Calu3 (cell line): ENCODE data around the gene ADGRA1. TPM values are rescaled to one million over a fixed set of nuclear protein-coding genes. Genes with fewer than 3 reads are reported as not detected.

Experiments
- BruUV-seq: library from RNA; stranded (reverse); fragments of 400-500 nt; replicated peaks from 2 replicates; lab custom pipeline; 2021; lab: Mats Ljungman, UMichigan
- CTCF ChIA-PET: fragments of 300-600 bp; sonication (Branson Sonifier 250); formaldehyde crosslinking; loops from one replicate; lab custom pipeline; 2022; ENCODE audit warnings: antibody characterized with exemption; lab: Charles Lee
- DNase-seq: peaks from one replicate; pipeline ENCODE4 v3.0.0; 2022
- H3K27ac Mint-ChIP-seq: one replicate; pipeline ENCODE4 v1.8.0; 2022; ENCODE audit warnings: mixed read lengths; ENCODE audit not compliant: unreplicated experiment
- H3K27me3 Mint-ChIP-seq: one replicate; pipeline ENCODE4 v1.8.0; 2022; ENCODE audit warnings: mixed read lengths; ENCODE audit not compliant: unreplicated experiment
- H3K36me3 Mint-ChIP-seq: one replicate; pipeline ENCODE4 v1.8.0; 2022; ENCODE audit warnings: mild to moderate bottlenecking, moderate library complexity, mixed read lengths; ENCODE audit not compliant: insufficient read depth, unreplicated experiment
- H3K4me1 Mint-ChIP-seq: one replicate; pipeline ENCODE4 v1.8.0; 2022; ENCODE audit warnings: mild to moderate bottlenecking, low read depth, mixed read lengths; ENCODE audit not compliant: unreplicated experiment
- H3K4me3 Mint-ChIP-seq: one replicate; pipeline ENCODE4 v1.8.0; 2022; ENCODE audit warnings: mild to moderate bottlenecking, low read depth, moderate library complexity, mixed read lengths; ENCODE audit not compliant: unreplicated experiment
- H3K9me3 Mint-ChIP-seq: one replicate; pipeline ENCODE4 v1.8.0; 2022; ENCODE audit warnings: low read depth, mixed read lengths; ENCODE audit not compliant: unreplicated experiment
- CTCF ChIP-seq: fragments of 200-600 bp; IDR thresholded peaks from one replicate; pipeline ENCODE4 v1.8.0; 2022; ENCODE audit warnings: antibody characterized with exemption; ENCODE audit not compliant: unreplicated experiment
- intact Hi-C: fragments of 100-400 bp; cut with micrococcal nuclease; formaldehyde crosslinking; loops from one replicate; pipeline ENCODE4 v1.10.0; 2022; ENCODE audit not compliant: unreplicated experiment
- total RNA-seq: library from RNA; stranded (reverse); gene quantifications from 2 replicates; pipeline ENCODE4 v1.2.3, GENCODE V29; 2022

The ADGRA1 gene
- total RNA-seq, 1 experiment from 2014 or later = not detected

GRCh38 chr10:133069033-133069525, 18.6 kb upstream of the ADGRA1 start:
- Mint-ChIP-seq H3K4me3 (no peak overlapping the region), H3K4me1 (no peaks in the 10 kb centered on the region), H3K36me3 (no peaks in the 10 kb centered on the region), H3K9me3 (no peaks in the 10 kb centered on the region), H3K27ac (no peak overlapping the region), H3K27me3 (peaks cover 14% of the 10 kb centered on the region)
- TF ChIP-seq CTCF = no peak
- BruUV-seq = no TSS peak
- intact Hi-C loops = no loop called here
- no peak for DNase-seq
- CTCF ChIA-PET = no interaction called here

GRCh38 chr10:133070405-133070804, 17.3 kb upstream of the ADGRA1 start:
- no peaks in the 10 kb centered on the region for H3K4me1 Mint-ChIP-seq
- no peak for DNase-seq
- intact Hi-C loops = no loop called here
- no TSS peak for BruUV-seq
- CTCF ChIA-PET = no interaction called here
- no peak overlapping the region for H3K4me3 Mint-ChIP-seq
- no peak for TF ChIP-seq CTCF
- peaks cover 14% of the 10 kb centered on the region for H3K27me3 Mint-ChIP-seq
- H3K36me3 Mint-ChIP-seq = no peaks in the 10 kb centered on the region
- H3K9me3 Mint-ChIP-seq = peaks cover 2% of the 10 kb centered on the region
- no peak overlapping the region for H3K27ac Mint-ChIP-seq

GRCh38 chr10:133070810-133071209, 16.9 kb upstream of the ADGRA1 start:
- H3K27ac Mint-ChIP-seq = no peak overlapping the region
- no peaks in the 10 kb centered on the region for H3K4me1 Mint-ChIP-seq
- peaks cover 14% of the 10 kb centered on the region for H3K27me3 Mint-ChIP-seq
- TF ChIP-seq CTCF = no peak
- CTCF ChIA-PET = no interaction called here
- H3K9me3 Mint-ChIP-seq = peaks cover 2% of the 10 kb centered on the region
- intact Hi-C loops = no loop called here
- H3K4me3 Mint-ChIP-seq = no peak overlapping the region
- H3K36me3 Mint-ChIP-seq = no peaks in the 10 kb centered on the region
- DNase-seq = no peak
- BruUV-seq = no TSS peak

- H3K27ac Mint-ChIP-seq = no peak overlapping the region
- DNase-seq = no peak
- peaks cover 14% of the 10 kb centered on the region for H3K27me3 Mint-ChIP-seq
- H3K9me3 Mint-ChIP-seq = peaks cover 2% of the 10 kb centered on the region
- no peak for TF ChIP-seq CTCF
- BruUV-seq = no TSS peak
- intact Hi-C loops = no loop called here
- no peaks in the 10 kb centered on the region for H3K36me3 Mint-ChIP-seq
- H3K4me3 Mint-ChIP-seq = no peak overlapping the region
- CTCF ChIA-PET = no interaction called here
- no peaks in the 10 kb centered on the region for H3K4me1 Mint-ChIP-seq
Measured at GRCh38 chr10:133071733-133072132, 16.0 kb upstream of the ADGRA1 start.
